Gastrocnemius medialis (tissue), 4 donors: ENCODE data around the gene C2orf74. TPM values are rescaled to one million over a fixed set of nuclear protein-coding genes. Genes with fewer than 3 reads are reported as not detected.
A peak's percentile ranks its signal among the peaks of the same experiment; 100 is the strongest.
"Not testable (repeated sequence)": the region's sequence is repeated elsewhere in the genome, so short reads cannot be mapped to it uniquely, and the experiment has no call there.

Experiments
- ATAC-seq, 2 donors: fragments of 150-250 bp; one replicate each; pipeline ENCODE4 v1.9.1; 2016
- DNase-seq, 2 donors: peaks; one replicate each; pipeline ENCODE4 v3.0.0-alpha.2; 2019
- H3K27ac ChIP-seq, 4 donors: fragments of 200-600 bp; sonication (generic); 1 replicate in 1 of 4; 2 replicates in 3 of 4; pipeline ENCODE4 v1.5.1; 2016 to 2018; ENCODE audit warnings: mild to moderate bottlenecking in 2 of 4, moderate library complexity in 1 of 4
- H3K27me3 ChIP-seq, 3 donors: fragments of 200-600 bp; sonication (generic) in 2 of 3; 1 replicate in 1 of 3; 2 replicates in 2 of 3; pipeline versions ENCODE4 v1.5.1 to v1.6.0; 2016 to 2019; ENCODE audit warnings: mild to moderate bottlenecking in 1 of 3, moderate library complexity in 1 of 3
- H3K36me3 ChIP-seq, 2 donors: fragments of 200-600 bp; sonication (generic) in 1 of 2; one replicate each; pipeline ENCODE4 v1.5.1; 2017 to 2018
- H3K4me1 ChIP-seq, 2 donors: fragments of 200-600 bp; sonication (generic) in 1 of 2; one replicate each; pipeline ENCODE4 v1.5.1; 2016 to 2017; ENCODE audit warnings: mild to moderate bottlenecking in 2 of 2
- H3K4me3 ChIP-seq, 4 donors: fragments of 200-600 bp; sonication (generic) in 3 of 4; 1 replicate in 1 of 4; 2 replicates in 3 of 4; pipeline ENCODE4 v1.5.1; 2016 to 2019; ENCODE audit warnings: mild to moderate bottlenecking in 2 of 4
- H3K9me3 ChIP-seq, 3 donors: fragments of 200-600 bp; sonication (generic) in 2 of 3; 1 replicate in 1 of 3; 2 replicates in 2 of 3; pipeline ENCODE4 v1.5.1; 2016 to 2019
- POLR2A ChIP-seq, 2 donors: fragments of 450-650 bp; IDR thresholded peaks; one replicate each; pipeline ENCODE4 v1.6.1; 2017; ENCODE audit warnings: antibody characterized with exemption in 2 of 2, mild to moderate bottlenecking in 2 of 2, moderate library complexity in 2 of 2
- in situ Hi-C, 4 donors: fragments of 200-750 bp; cut with MboI; loops; one replicate each; pipeline versions ENCODE4 v1.15.0 to v1.8.0; 2017; ENCODE audit warnings: low sequenced_read_pairs in 4 of 4
- intact Hi-C: fragments of 100-400 bp; cut with DNase I; formaldehyde crosslinking; loops from one replicate; pipeline ENCODE4 v1.15.1; 2023; ENCODE audit warnings: low total_unique reads
- total RNA-seq, 4 donors: library from RNA; depleted of rRNA; stranded (reverse); fragments of >200 nt; gene quantifications; one replicate each; pipeline versions ENCODE4 v1.1.0 to v1.2.3, GENCODE V29; 2016
- TF ChIP-seq, protein P1 (sequence below), 5 experiments: fragments of 450-650 bp in 3 of 5; fragments of 200-600 bp in 2 of 5; sonication (generic) in 2 of 5; IDR thresholded peaks in 4 of 5; conservative IDR thresholded peaks in 1 of 5; 1 replicate in 4 of 5; 2 replicates in 1 of 5; pipeline ENCODE4 v1.5.1; 2016 to 2019; ENCODE audit warnings: antibody characterized with exemption in 5 of 5, mild to moderate bottlenecking in 3 of 5, moderate library complexity in 3 of 5

C2orf74 gene
- total RNA-seq, 4 donors from 2014 or later: 6.6 to 19.2 (median 8.4) TPM

DNA sequence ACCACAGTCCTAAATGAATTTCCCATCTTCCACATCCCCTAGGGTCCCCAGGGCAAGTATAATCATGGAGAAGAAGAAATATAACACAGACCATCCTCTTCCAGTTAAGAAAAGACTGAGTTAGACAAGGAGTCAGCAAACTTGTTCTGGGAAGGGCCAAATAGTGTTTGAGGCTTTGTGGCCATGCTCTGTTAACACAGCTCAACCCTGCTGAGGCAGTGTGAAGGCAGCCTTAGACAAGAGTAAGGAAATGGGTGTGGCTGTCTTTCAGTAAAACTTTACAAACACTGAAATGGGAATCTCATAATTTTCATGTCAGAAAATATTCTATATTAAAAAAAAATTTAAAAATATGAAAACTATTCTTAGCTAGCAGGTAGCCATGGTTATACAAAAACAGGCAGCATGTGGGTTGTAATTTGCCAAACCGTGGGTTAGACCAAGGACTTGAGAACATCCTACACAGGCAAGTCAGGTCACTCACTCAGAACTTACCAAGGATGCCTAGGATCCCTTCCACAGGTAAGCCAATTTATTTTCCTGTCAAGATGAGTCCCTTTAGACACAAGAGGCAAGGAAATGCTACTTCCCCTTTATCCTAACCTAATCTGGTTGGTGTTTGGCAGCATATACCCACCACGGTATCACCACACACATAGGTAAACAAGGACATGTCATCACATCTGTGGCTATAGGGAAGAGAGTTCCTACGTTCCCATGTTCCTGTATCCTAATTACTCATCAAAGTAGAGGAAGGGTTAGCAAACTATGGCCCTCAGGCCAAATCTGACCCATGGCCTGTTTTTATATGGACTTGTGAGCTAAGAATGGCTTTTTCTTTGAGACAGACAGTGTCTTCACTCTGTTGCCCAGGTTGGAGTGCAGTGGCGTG is 31.9 kb downstream of the C2orf74 start:
- H3K36me3 ChIP-seq: peaks cover 0 to 53% of the 10 kb centered on the region in 2 donors
- no peak overlapping the region for H3K4me3 ChIP-seq
- no peaks in the 10 kb centered on the region for H3K4me1 ChIP-seq
- no peak for TF ChIP-seq POLR2A (IDR thresholded peaks at IDR 0.05)
- TF ChIP-seq, protein P1, sequence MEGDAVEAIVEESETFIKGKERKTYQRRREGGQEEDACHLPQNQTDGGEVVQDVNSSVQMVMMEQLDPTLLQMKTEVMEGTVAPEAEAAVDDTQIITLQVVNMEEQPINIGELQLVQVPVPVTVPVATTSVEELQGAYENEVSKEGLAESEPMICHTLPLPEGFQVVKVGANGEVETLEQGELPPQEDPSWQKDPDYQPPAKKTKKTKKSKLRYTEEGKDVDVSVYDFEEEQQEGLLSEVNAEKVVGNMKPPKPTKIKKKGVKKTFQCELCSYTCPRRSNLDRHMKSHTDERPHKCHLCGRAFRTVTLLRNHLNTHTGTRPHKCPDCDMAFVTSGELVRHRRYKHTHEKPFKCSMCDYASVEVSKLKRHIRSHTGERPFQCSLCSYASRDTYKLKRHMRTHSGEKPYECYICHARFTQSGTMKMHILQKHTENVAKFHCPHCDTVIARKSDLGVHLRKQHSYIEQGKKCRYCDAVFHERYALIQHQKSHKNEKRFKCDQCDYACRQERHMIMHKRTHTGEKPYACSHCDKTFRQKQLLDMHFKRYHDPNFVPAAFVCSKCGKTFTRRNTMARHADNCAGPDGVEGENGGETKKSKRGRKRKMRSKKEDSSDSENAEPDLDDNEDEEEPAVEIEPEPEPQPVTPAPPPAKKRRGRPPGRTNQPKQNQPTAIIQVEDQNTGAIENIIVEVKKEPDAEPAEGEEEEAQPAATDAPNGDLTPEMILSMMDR (IDR thresholded peaks at IDR 0.05 in 4 of 5, conservative IDR thresholded peaks at IDR 0.05 in 1 of 5): no peak
- no peaks in the 10 kb centered on the region for H3K9me3 ChIP-seq
- intact Hi-C loops: no loop called here
- in situ Hi-C loops: no loop called here
- no peak for DNase-seq
- no peaks in the 10 kb centered on the region for H3K27me3 ChIP-seq
- peak overlapping the region in 1 of 4 donors; percentile 7 for H3K27ac ChIP-seq
- no peak for ATAC-seq

DNA sequence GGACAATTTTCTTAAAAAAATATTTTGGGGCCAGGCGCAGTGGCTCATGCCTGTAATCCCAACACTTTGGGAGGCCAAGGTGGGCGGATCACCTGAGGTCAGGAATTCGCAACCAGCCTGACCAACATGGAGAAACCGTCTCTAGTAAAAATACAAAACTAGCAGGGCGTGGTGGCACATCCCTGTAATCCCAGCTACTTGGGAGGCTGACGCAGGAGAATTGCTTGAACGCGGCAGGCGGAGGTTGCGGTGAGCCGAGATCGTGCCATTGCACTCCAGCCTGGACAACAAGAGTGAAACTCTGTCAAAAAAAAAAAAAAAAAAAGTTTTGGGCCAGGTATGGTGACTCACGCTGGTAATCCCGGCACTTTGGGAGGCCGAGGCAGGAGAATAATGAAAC is 32.7 kb downstream of the C2orf74 start:
- H3K27me3 ChIP-seq, H3K4me1 ChIP-seq, intact Hi-C loops, H3K27ac ChIP-seq, H3K9me3 ChIP-seq, in situ Hi-C loops, ATAC-seq, DNase-seq, H3K4me3 ChIP-seq: not testable (repeated sequence)
- H3K36me3 ChIP-seq: peaks cover 0 to 51% of the 10 kb centered on the region in 2 donors

DNA sequence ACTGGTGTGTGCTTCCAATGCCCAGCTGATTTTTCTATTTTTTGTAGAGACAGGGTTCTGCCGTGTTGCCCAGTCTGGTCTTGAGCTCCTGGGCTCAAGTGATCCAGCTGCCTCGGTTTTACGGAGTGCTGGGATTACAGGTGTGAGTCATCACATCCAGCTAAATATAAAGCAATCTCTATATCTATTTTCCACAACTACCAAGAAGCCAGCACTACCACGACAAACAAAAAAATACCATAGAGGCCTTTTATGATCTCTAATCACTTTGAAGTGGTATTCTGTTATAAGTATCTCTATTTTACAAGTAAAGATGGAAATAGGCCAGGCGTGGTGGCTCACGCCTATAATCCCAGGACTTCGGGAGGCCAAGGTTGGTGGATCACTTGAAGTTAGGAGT is 34.7 kb downstream of the C2orf74 start:
- DNase-seq: no peak
- peak overlapping the region; percentile 39 to 60 (median 45) for H3K27ac ChIP-seq
- intact Hi-C loops: no loop called here

DNA sequence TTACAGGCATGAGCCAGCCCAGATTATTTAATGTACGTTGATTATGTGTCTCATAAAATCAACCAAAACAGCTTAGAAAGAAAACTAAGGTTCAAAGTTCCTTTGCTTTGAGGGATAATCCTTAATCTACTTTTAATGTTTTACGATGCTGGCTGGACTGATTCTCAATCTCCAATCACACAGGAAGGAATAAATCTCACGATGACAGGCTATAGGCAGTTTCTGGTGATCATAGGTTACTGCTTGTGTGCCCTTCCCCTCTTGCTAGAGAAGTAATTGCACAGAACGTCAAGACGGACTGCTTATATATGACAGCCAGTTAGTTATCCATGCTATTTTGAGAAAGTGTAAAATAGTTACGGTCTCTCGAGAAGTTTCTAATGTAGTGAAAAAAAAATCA is 43.1 kb downstream of the C2orf74 start:
- Histone ChIP-seq H3K27ac (no peak overlapping the region), H3K4me1 (peaks cover 2 to 3% of the 10 kb centered on the region in 2 donors), H3K36me3 (peaks cover 0 to 75% of the 10 kb centered on the region in 2 donors), H3K4me3 (no peak overlapping the region), H3K9me3 (no peaks in the 10 kb centered on the region), H3K27me3 (no peaks in the 10 kb centered on the region)
- intact Hi-C loops: no loop called here
- DNase-seq (no peak), ATAC-seq (no peak)
- TF ChIP-seq, protein P1 (IDR thresholded peaks at IDR 0.05 in 4 of 5, conservative IDR thresholded peaks at IDR 0.05 in 1 of 5): no peak
- no peak for TF ChIP-seq POLR2A (IDR thresholded peaks at IDR 0.05)
- in situ Hi-C loops: no loop called here

More for the DNA sequence above, 34.7 kb downstream of the C2orf74 start:
- ATAC-seq: peak; percentile 80
- H3K36me3 ChIP-seq: peaks cover 0 to 42% of the 10 kb centered on the region in 2 donors
- no peaks in the 10 kb centered on the region for H3K27me3 ChIP-seq
- no peaks in the 10 kb centered on the region for H3K9me3 ChIP-seq
- in situ Hi-C loops: no loop called here
- no peak overlapping the region for H3K4me3 ChIP-seq
- TF ChIP-seq POLR2A (IDR thresholded peaks at IDR 0.05): no peak
- TF ChIP-seq, protein P1 (IDR thresholded peaks at IDR 0.05 in 4 of 5, conservative IDR thresholded peaks at IDR 0.05 in 1 of 5): no peak
- H3K4me1 ChIP-seq: no peaks in the 10 kb centered on the region

DNA sequence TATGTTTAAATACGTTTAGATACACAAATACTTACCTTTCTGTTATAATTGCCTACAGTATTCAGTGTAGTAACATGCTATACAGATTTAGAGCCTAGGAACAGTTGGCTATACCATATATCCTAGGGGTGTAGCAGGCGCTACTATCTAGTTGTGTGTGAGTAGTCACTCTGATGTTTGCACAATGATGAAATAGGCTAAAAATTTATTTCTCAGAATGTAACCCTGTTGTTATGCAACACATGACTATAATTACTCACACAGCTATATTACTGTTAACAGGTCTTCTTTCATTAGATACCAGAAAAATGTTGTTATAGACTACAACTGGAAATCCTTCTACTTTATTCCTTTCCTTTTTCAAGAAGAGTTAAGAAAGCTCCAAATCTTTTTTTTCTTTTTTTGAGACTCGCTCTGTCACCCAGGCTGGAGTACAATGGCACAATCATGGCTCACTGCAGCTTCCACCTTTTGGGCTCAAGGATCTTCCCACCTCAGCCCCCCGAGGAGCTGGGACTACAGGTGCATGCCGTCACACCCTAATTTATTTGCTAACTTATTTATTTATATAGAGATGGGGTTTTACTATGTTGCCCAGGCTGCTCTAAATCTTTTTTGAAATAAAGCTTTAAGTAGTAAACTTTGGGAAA is 48.5 kb downstream of the C2orf74 start:
- Histone ChIP-seq H3K9me3 (no peaks in the 10 kb centered on the region), H3K27ac (peak overlapping the region; percentile 29 to 75 (median 62)), H3K4me3 (no peak overlapping the region), H3K4me1 (peaks cover 9 to 16% of the 10 kb centered on the region in 2 donors), H3K27me3 (no peaks in the 10 kb centered on the region), H3K36me3 (peaks cover 0 to 46% of the 10 kb centered on the region in 2 donors)
- no peak for TF ChIP-seq POLR2A (IDR thresholded peaks at IDR 0.05)
- TF ChIP-seq, protein P1 (IDR thresholded peaks at IDR 0.05 in 4 of 5, conservative IDR thresholded peaks at IDR 0.05 in 1 of 5): no peak
- ATAC-seq: peak; percentile 92 to 97
- in situ Hi-C loops (no loop called here), intact Hi-C loops (no loop called here)
- DNase-seq: no peak
